Posterior vena cava (tissue), 2 donors: ENCODE data around the gene GCHFR. TPM values are rescaled to one million over a fixed set of nuclear protein-coding genes. Genes with fewer than 3 reads are reported as not detected.
A peak's percentile ranks its signal among the peaks of the same experiment; 100 is the strongest.

Experiments
- DNase-seq: peaks from one replicate; pipeline ENCODE4 v3.0.0-alpha.2; 2020; ENCODE audit warnings: low spot score
- intact Hi-C, 2 donors: fragments of 100-400 bp; cut with DNase I; formaldehyde crosslinking; loops; one replicate each; pipeline versions ENCODE4 v1.14.1 to v1.14.2; 2022 to 2023
- total RNA-seq, 2 donors: library from RNA; stranded (reverse); fragmentation: NEBNext Ultra II Directional; extraction: Animal tissue kit (Norgen Biotek cat#: 25700); gene quantifications; one replicate each; pipeline ENCODE4 v1.2.1, GENCODE V29; 2021
- donor health status: DM: yes; HTN: yes; CAD: no.
- donor health status: DM: yes; HTN: yes; CAD: no.

The GCHFR gene
- total RNA-seq, 2 donors from 2014 or later, result 7.1 to 8.9 TPM

DNA sequence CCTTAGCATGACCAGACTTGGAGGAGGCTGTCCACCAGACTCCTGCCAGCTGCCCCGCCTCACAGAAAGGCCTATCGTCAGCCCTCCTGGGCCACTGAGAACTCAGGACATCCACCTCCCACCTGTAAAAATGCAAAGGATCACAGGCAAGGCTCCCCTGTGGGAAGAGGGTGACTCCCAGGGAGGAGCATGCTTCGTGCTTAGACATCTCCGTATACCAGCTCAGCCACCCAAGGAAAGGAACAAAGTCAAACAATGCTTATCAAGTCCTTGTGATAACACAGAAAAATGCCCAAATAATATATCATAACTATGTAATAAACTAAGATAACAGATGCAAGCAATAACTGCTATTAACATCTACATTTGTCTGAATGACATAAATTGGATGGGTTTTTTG, 13.0 kb upstream of the GCHFR start:
- no peak for DNase-seq
- intact Hi-C loops, result no loop called here

DNA sequence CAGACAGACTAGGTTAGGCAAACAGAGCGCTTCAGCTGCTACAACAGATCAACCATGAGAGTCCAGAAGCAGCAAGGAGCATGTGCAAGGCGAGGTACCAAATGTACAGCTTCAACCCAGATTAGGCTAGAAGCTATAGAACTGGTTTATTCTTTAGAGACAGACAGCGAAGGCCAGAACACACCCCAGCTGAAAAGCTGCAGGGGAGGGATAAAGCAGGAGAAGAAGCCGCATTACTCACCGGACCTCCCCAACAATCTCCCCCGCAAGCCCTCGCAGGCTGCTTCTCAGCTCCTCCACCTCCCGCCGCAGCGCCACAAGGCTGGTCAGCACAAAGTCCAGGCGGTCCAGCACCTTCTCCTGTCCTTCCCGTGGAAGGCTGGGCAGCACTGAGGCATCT, 12.1 kb upstream of the GCHFR start:
- intact Hi-C loops, result loop anchor here in 1 of 2 donors (1.0 kb wide), 1 partner anchor 19 kb away; no protein-coding TSS in a partner anchor
- no peak for DNase-seq

DNA sequence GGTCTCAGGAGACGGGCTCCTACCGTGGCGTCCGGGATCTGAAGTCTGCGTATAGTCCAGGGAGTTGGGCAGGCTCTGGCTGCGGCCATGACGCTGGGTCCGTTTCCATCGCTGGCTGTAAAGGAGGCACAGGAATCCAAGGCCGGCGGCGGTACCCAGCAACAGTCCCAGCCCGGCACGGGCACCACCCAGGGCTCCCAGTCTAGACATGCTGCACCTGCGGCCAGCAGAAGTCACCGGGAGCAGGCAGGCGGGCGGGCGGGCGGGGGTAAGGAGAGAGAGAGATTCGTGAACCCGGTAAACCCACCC, 9.3 kb upstream of the GCHFR start:
- intact Hi-C loops, result no loop called here
- DNase-seq, result no peak

DNA sequence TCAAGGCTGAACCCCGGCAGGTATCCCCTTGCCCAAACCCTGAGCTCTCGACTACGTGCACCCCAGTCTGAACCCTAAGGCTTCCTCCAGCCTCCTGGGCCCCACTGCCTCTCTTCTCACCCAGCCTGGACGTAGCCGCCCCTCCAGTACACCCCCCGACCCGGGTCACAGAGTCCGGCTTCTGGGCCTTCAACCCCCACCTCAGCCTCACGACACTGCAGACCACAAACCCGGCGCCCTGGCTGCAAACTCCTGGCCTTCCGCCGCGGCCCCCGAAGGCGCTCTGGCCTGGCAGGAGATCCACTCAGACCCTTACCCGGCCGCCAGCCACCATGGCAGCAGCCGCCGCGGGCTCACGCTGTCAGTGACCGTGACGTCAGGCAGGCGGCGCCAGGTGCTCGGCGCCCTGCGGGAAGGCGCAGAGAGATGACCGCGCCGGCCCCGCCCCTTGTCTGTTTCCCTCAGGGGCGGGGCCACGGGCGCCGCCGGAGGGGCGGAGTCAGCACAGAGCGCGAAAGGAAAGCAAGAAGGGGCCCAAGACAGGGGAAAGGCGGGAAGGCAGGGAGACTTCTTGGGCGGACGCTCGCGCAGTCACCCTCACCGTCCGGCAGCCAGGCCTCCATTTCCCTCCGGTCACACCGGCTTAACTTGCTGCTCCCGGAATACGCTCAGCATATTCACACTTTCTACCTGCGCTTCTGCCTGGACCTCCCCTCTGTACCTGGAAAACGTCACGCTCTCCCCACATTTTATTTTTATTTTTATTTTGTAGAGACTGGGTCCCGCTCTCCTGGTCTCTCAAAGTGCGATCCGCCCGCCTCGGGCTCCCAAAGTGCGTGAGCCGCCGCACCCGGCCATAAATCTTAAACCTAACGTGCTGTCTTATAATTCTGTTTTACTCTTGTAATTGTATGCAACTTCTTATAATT, 8.7 kb upstream of the GCHFR start, which contains the start of gene RMDN3:
Gene RMDN3 (minus strand): TSS at position 372 of the 929 bp plus-strand sequence. CDS start 471 bp downstream, outside the sequence.
- peak; percentile 97 for DNase-seq
- intact Hi-C loops, result no loop called here

DNA sequence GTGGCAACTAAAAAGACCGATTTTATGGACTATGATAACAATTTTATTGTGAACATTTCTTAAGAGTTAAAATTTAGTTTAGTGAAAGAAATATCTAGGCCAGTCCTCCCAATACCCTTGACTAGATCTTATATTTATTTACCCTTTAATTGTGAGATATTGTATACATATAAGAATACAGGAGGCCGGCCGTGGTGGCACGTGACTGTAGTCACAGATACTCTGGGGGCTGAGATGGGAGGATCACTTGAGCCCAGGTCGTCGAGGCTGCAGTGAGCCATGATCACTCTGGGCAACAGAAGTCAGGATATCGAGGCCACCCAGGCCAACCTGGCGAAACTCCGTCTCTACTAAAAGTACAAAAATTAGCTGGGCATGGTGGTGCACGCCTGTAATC, 8.1 kb upstream of the GCHFR start:
- DNase-seq, result no peak
- intact Hi-C loops, result no loop called here

DNA sequence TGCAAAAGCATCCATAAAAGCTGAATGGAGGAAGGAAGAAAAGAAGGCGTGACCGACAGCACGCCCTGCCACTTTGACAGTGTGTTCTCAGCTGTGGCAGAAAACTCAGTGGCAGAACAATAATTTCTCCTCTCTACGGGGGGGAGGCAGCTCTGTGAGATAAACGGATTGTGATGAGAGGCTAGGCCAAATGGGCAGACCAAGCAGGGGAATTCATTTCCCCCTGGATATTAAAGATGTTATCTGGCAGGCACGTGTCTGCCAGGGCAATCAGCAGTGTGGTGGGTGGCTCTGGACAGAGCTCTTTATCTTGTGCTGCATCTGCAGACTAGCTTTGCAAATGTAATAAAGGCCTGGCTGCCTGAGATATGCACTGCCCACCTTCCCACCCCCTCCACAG, 6.9 kb upstream of the GCHFR start:
- no peak for DNase-seq
- intact Hi-C loops, result no loop called here

DNA sequence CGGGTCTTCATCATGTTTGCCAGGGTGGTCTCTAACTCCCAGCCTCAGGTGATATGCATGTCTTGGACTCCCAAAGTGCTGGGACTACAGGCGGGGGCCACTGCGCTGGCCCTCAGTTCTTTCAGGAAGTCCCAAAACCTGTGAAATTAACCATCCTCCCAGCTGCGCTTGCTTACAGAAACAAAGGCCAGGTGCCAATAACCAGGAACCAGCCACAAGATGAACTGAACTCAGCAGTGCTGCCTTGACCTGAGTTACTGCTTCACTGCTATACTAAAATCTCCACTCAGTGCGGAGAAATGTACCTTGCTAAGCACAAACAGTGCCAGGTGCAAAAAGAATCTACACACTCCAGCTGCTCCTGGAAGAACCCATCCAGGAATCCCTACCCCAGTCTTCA, 3.9 kb upstream of the GCHFR start:
- no peak for DNase-seq
- intact Hi-C loops, result loop anchor here in 1 of 2 donors (1.0 kb wide), 1 partner anchor 21 kb away; no protein-coding TSS in a partner anchor

DNA sequence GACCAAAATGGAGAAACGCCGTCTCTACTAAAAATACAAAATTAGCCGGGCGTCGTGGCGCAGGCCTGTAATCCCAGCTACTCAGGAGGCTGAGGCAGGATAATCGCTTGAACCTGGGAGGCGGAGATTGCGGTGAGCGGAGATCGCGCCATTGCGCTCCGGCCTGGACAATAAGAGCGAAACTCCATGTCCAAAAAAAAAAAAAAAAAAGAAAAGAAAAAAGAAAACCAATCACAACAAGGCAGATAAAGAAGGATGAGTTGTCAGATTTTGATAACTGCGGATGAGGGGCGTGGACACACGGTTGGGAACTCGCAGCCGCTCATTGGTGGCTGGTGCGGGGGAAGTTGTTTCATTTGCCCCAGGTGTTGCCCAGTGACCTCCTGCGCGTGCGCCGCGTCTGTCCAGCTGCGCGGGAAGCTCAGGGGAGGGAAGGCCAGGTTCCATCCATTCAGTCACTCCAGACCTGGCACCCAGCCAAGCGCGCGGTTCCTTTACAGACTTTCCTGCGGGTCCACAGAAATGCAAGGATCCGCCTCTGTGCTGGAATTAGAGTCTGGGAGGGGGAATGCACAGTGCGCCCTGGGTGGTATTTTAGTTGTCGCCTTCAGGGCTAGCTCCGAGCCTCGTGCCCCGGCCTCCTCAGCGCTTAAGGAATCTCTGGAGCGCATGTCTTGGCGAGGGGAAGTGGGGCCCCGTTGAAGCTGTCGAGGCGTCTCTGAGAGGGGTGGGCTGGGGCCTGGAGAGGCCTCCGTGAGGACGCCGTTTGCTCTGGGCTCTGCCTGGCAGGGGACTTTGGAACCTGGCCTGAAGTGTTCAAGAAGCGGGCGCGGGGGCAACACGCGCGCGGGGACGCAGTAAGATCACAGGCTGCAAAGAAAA, 708 bp upstream of the GCHFR start:
- DNase-seq, result peak; percentile 90
- intact Hi-C loops, result no loop called here

DNA sequence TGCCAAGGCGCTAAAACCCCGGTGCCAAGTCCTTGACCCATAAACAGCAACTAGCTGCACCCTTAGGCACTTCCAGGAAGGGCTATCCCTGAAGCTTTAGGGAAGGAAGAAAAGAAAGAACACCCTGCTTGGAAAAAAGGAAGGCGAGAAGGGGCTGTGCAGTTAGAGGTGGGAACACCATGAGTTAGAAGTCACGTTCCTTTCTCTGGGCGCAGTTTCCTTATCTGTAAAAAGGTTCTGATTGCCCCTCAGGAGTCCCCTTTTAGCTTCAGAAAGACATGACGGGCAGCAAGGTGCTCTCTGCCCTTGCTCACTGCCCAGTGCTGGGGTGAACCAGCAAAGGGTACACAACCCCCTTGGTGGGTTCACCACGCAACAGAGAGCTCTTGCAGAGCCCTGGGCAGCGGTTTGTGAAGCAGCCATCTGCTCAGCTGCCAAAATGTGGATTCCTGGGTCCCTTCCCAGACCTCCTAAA, 798 bp downstream of the GCHFR start:
- no peak for DNase-seq
- intact Hi-C loops, result no loop called here

DNA sequence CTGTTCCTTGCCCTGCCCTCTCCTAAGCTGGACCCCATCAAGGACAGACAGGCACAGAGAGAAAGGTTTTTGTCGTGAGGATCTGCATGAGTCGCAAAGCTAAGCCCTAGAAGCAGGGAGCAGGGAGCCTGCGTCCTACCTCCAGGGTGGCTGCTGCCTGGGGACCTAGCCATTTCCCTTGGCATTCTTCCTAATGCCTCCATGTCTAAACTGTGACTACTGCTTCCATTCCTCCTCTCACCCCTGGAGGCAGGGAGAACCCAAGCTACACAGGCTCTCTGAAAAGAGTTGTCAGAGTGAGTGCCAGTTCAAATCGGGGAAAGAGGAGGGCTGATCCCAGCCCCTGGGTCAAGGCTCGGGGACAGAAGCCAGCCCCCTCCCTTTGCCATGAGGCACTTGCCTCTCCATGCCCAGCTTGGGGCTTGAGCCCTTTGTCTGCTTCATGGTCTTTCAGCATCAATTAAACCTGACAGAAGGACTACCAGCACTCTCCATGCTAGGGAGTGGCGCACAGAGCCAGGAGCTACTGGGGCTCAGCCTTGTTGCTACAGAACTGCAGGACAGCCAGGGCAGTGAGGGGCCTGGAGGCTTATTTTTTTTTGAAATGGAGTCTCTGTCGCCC, 2.4 kb downstream of the GCHFR start:
- no peak for DNase-seq
- intact Hi-C loops, result no loop called here

DNA sequence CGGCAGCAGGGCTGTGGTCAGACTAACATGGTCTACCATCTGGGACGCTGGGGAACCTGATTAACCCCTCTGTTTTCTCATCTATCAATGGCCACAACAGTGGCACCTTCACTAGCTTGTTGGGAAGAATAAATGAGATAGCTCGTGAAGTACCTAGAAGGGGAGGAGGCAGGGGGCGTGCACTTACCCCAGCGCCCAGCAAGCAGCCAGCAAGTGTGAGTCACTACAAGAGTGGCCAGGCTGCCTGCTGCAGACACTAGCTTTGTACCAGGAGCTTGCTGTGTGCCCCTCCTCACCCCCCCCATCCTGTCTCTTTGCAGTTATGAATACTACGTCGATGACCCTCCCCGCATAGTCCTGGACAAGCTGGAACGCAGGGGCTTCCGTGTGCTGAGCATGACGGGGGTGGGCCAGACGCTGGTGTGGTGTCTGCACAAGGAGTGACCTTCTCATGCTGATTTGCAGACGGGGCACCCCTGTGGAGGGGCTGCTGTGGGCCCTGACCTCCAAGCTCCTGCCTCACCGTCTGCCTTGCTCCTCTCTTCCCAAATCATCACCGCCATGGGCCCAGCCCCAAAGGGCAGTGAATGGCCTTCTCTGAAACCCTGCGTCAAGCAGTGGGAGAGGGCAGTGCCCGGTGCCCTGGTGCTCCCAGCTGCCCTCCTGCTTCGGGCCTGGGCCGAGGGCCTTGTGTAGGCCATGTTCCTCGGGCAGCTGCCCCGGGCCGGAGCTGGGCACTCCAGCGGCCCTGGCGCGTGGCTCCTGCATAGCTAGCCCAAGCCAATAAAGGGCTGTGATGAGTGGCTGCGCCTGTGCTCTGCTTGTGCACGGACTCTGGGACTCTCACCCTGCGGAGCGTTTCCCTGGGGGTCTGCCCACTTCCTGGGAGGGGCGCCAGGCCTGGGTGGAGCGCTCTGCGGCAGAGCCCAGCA, 3.3 kb downstream of the GCHFR start:
- intact Hi-C loops, result no loop called here
- no peak for DNase-seq

DNA sequence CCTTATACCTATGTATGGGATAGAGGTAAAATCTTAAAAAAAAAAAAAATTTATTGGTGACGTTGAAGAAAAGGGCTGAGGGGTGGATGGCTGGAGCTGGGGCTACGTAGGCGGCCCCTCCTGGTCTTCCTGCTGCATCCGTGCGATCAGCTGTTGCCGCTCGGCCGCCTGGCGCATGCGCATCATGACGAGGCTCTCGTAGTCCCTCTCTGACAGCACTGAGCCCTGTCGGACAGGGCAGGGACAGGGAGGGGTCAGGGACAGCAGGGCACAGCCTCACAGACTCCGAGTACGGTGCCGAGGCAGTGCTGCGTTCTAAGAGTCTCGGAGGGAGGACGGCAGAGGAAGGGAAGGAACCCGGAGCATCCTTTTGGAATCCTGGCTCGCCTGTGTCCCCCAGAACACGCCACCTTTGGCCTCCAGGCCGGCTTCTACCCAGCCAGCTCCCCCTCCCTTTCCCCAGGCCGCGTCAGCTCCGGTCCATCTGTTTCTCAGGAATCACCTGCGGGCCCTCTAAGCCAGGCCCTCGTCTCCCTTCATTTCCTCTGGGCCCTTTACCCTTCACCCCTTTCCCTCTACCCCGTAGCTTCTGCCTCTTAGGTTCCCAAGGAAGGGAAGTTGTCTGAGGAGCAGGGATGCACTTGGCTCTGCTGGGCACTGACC, 4.1 kb downstream of the GCHFR start:
- intact Hi-C loops, result no loop called here
- no peak for DNase-seq

DNA sequence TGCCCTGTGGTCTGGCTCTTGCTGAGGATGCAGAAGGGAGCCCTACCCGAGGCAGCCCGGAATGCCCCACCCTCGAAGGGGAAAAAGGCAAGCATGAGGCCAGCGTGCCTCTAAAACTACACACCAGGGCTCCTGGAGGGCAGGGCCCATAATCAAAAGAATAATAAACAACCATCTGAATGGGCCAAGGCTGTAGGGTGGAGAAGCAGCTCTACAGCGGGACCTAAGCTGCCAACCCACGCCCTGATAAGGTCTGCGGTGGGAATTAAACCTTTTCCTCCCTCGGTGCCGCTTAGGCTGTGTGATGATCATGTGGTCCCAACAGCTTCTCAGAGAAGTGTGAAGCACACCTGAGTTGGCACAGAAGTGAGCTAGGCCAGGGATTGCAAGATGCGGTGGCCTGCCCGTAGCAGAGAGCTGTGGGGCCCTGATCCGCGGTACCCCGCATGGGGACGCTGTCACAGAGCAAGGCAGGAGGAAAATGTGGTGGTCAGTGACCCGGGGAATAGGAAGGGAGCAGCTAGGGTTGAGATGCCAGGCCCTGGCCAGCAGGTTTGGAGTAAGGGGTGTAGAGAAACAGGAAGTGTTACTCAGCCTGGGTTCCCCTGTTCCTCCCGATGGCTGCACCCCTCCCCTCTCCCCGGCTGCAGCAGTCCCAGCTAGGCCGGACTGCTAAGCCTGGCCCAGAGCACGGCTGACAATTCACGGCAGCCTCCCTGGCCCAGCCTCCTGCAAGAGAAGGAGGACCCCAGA, 4.8 kb downstream of the GCHFR start:
- intact Hi-C loops, result no loop called here
- no peak for DNase-seq

DNA sequence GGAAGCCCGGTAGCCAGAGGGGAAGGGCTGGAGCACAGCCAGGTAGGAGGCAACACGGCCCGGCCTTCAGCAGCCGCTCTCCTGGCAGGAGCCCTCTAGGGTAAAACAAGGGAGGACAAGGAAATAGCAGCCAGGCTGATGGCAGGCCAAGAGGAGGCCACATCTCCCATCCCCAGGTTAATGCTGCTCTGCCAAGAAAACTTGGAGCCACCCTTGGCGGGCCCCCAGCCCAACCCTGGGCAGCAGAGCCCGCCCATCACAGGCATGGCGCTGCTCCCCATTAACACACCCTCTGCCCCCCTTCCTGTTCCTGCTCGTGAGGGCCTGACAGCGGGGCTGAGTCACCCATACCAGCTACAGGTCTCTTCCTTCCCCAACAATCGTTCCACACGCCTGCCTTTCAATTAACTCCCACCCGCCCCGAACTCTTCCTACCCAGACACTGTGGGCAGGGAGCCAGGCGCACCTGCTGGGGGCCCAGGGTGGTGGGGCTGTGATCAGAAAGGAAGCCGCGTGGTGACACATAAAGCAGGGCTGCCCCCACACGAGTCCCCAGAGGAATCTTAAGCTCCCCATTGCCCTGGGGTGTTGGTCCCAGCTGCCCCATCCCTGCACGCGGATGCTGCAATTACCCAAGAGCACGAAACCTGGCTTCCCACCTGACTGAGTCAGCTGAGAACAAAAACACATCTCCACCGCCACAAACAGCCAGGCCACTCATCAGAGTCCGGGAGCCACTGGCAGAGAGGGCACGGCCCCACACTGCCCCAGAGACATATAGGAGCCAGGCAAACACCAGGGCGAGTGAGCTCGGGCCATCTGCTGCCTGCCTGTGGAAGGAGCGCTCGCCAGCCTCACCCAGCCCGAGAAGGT, 5.6 kb downstream of the GCHFR start, which contains the start of gene C15orf62:
Gene C15orf62 (plus strand): TSS at position 707 of the 873 bp plus-strand sequence. CDS start 516 bp downstream, outside the sequence.
- intact Hi-C loops, result no loop called here
- no peak for DNase-seq

DNA sequence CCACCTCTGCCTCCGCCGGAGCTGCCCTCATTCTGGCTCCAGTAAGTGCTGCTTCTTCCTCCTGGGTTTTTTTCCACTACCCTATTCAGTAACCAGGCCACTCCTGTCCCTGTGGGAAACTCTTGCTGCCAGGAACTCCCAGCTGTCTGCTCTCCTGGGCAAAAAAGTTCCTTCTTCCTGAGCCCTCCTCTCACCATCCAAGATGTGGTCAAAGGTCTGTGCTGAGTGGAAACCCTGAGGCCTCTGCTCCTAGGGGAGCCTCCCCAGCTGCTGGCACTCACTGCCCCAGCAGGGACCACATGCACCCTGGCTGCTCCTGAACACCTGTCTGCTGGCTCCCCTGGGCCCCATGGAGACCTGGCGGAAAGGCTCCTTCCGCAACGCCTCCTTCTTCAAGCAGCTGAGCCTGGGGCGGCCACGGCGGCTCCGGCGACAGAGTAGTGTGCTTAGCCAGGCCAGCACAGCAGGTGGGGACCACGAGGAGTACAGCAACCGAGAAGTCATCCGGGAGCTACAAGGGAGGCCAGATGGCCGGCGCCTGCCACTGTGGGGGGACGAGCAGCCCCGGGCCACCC, 6.4 kb downstream of the GCHFR start:
- DNase-seq, result no peak
- intact Hi-C loops, result no loop called here

DNA sequence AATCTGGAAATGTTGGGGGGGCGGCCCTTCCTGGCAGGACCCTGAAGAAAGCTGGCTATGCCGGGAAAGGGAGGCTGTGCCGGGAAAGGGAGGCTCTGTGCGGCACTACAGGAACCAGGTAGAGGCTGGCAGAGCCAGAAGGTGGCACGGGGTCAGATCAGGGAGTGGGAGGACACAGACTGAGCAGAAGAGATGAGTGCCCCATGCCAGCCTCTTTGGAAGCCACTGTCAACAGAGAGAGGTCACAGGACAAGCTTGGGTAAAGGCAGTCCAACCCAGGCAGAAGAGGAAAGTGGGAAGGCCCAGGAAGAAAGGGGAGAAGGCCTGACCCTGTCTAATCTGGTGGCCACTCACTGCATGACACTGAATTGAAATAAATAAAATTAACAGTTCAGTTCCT, 7.4 kb downstream of the GCHFR start:
- DNase-seq, result no peak
- intact Hi-C loops, result no loop called here
